Mesendoderm (in vitro differentiated cells): ENCODE results near the gene ATP5PF.

ENCODE experiments used
- DNase-seq: peaks from one replicate; pipeline ENCODE4 v3.0.0; 2013
- H2AK5ac ChIP-seq: 2 replicates; pipeline ENCODE4 v1.6.1; 2013; ENCODE audit warnings: low read length, inconsistent platforms
- H2BK120ac ChIP-seq: 2 replicates; pipeline ENCODE4 v1.6.1; 2013; ENCODE audit warnings: low read depth, mild to moderate bottlenecking, low read length, moderate library complexity, mixed read lengths
- H2BK15ac ChIP-seq: replicated peaks from 2 replicates; pipeline ENCODE4 v1.6.1; 2013; ENCODE audit warnings: low read depth, mild to moderate bottlenecking, moderate library complexity
- H2BK5ac ChIP-seq: 2 replicates; pipeline ENCODE4 v1.6.1; 2013; ENCODE audit warnings: low read length, inconsistent platforms
- H3K18ac ChIP-seq: 2 replicates; pipeline ENCODE4 v1.6.1; 2013; ENCODE audit warnings: mild to moderate bottlenecking, low read length, mixed read lengths
- H3K23ac ChIP-seq: one replicate; pipeline ENCODE4 v1.6.1; 2013; ENCODE audit warnings: low read length
- H3K27ac ChIP-seq: 2 replicates; pipeline ENCODE4 v1.5.1; 2013; ENCODE audit warnings: low read depth, mild to moderate bottlenecking, inconsistent platforms, low read length, moderate library complexity
- H3K27me3 ChIP-seq: 2 replicates; pipeline ENCODE4 v1.6.1; 2013; ENCODE audit warnings: low read length, control low read depth, mild to moderate bottlenecking, inconsistent platforms; ENCODE audit not compliant: insufficient read depth, poor library complexity
- H3K36me3 ChIP-seq: 2 replicates; pipeline ENCODE4 v1.6.1; 2013; ENCODE audit warnings: low read length, inconsistent platforms; ENCODE audit not compliant: control insufficient read depth, insufficient read depth
- H3K4ac ChIP-seq: one replicate; pipeline ENCODE4 v1.6.1; 2013; ENCODE audit warnings: low read depth, mild to moderate bottlenecking, low read length, moderate library complexity
- H3K4me1 ChIP-seq: 2 replicates; pipeline ENCODE4 v1.6.1; 2013; ENCODE audit warnings: low read depth, low read length, inconsistent platforms; ENCODE audit not compliant: control insufficient read depth
- H3K4me2 ChIP-seq: 2 replicates; pipeline ENCODE4 v1.6.1; 2013; ENCODE audit warnings: low read length
- H3K4me3 ChIP-seq: 2 replicates; pipeline ENCODE4 v1.5.1; 2013; ENCODE audit warnings: mild to moderate bottlenecking, low read length
- H3K56ac ChIP-seq: one replicate; pipeline ENCODE4 v1.6.1; 2013; ENCODE audit warnings: low read length
- H3K79me1 ChIP-seq: 2 replicates; pipeline ENCODE4 v1.6.1; 2013; ENCODE audit warnings: low read length, inconsistent platforms
- H3K79me2 ChIP-seq: 2 replicates; pipeline ENCODE4 v1.6.1; 2013; ENCODE audit warnings: mild to moderate bottlenecking, low read length; ENCODE audit not compliant: control insufficient read depth, insufficient read depth
- H3K9ac ChIP-seq: 2 replicates; pipeline ENCODE4 v1.6.1; 2013; ENCODE audit warnings: low read length, inconsistent platforms
- H4K5ac ChIP-seq: one replicate; pipeline ENCODE4 v1.6.1; 2013; ENCODE audit warnings: low read length
- H4K8ac ChIP-seq: one replicate; pipeline ENCODE4 v1.6.1; 2013; ENCODE audit warnings: low read depth, mild to moderate bottlenecking, control low read depth, low read length, moderate library complexity
- WGBS: extraction: QIAGEN DNeasy Blood & Tissue Kit; methylation state at CpG from one replicate; pipeline ENCODE4 v1.1.7; 2013; ENCODE audit warnings: low lambda C conversion rate, missing lambda C conversion rate; ENCODE audit not compliant: insufficient coverage; ENCODE audit errors: extremely low coverage; 5-methylcytosine and 5-hydroxymethylcytosine counted together

The ATP5PF gene

DNA sequence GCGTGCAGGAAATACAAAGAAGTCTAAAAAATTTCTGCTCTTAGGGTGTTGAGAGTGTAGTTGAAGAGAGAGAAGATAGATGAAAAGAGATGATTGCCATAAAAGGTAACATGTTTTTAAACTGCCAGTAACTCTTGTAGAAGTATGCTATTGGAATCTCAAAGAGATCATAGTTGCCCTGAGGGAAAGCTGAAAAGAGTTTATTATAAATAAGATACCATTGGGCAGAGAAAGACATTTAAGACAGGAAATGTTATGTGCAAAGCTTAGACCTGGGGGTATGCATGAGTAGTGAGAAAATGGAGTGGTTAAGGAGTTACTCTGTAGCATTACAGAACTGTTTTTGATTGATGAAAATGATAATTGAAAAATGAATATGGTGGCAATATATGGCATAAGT is 17.7 kb upstream of the ATP5PF start:
- H2BK5ac ChIP-seq: no peak overlapping the region
- H3K27ac ChIP-seq: no peak overlapping the region
- H4K5ac ChIP-seq: no peak overlapping the region
- no peak overlapping the region for H3K4ac ChIP-seq
- no peak overlapping the region for H3K23ac ChIP-seq
- no peak overlapping the region for H3K18ac ChIP-seq
- H3K4me3 ChIP-seq: no peak overlapping the region
- no CpG with 5 or more reads among the region's 1 CpG for WGBS
- no peak overlapping the region for H3K9ac ChIP-seq
- no peak overlapping the region for H2BK120ac ChIP-seq
- no peaks in the 10 kb centered on the region for H3K79me2 ChIP-seq
- H2BK15ac ChIP-seq: no peak overlapping the region
- no peaks in the 10 kb centered on the region for H3K36me3 ChIP-seq
- H3K4me2 ChIP-seq: no peak overlapping the region
- DNase-seq: no peak
- H3K79me1 ChIP-seq: peaks cover 3% of the 10 kb centered on the region
- H4K8ac ChIP-seq: no peak overlapping the region
- H3K56ac ChIP-seq: no peak overlapping the region
- no peaks in the 10 kb centered on the region for H3K4me1 ChIP-seq
- H2AK5ac ChIP-seq: no peak overlapping the region
- H3K27me3 ChIP-seq: no peaks in the 10 kb centered on the region

DNA sequence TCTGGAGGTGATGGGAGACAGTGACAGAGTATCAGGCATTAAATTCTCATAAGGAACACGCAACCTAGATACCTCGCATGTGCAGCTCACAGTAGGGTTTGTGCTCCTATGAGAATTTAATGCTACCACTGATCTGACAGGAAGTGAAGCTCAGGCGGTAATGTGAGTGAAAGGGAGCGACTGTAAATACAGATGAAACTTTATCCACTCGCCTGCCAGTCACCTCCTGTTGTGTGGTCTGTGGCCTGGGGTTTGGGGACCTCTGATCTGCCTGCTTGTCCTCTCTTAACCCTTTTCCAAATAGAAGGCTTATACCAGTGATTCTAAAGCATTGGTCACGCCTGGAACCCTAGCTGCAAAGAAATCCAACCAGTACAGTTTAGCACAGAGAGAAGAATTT is 15.4 kb upstream of the ATP5PF start:
- H2BK120ac ChIP-seq: no peak overlapping the region
- H3K27me3 ChIP-seq: no peaks in the 10 kb centered on the region
- no peak overlapping the region for H4K5ac ChIP-seq
- H3K4me3 ChIP-seq: no peak overlapping the region
- no peak overlapping the region for H2BK5ac ChIP-seq
- H3K56ac ChIP-seq: no peak overlapping the region
- DNase-seq: peak; percentile 21
- no peaks in the 10 kb centered on the region for H3K4me1 ChIP-seq
- H2BK15ac ChIP-seq: no peak overlapping the region
- no peak overlapping the region for H3K4me2 ChIP-seq
- no peak overlapping the region for H2AK5ac ChIP-seq
- H3K79me2 ChIP-seq: no peaks in the 10 kb centered on the region
- H3K36me3 ChIP-seq: no peaks in the 10 kb centered on the region
- no peak overlapping the region for H3K4ac ChIP-seq
- no peak overlapping the region for H4K8ac ChIP-seq
- no CpG with 5 or more reads among the region's 6 CpGs for WGBS
- H3K79me1 ChIP-seq: no peaks in the 10 kb centered on the region
- no peak overlapping the region for H3K23ac ChIP-seq
- H3K9ac ChIP-seq: no peak overlapping the region
- no peak overlapping the region for H3K27ac ChIP-seq
- no peak overlapping the region for H3K18ac ChIP-seq

DNA sequence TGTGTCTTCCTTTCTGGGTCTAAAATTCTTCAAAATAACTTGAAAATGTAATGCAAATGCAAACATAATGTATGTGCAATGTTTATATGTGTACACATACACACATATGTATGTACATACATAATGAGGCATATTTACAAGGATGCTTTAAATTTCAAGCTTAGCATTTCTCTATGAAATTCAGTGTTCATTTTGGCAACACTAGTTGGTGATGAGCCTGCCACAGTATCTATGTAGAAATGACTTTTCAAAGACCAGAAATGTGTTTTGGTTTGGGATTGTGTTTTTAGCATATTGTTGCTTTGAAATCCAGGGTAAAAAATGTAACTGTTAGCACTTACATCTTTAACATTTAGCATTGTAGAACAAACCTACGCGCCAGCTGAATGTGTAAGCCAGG is 10.2 kb upstream of the ATP5PF start:
- Histone ChIP-seq H2BK5ac (no peak overlapping the region), H3K27me3 (no peaks in the 10 kb centered on the region), H2BK120ac (no peak overlapping the region), H2BK15ac (no peak overlapping the region), H3K18ac (no peak overlapping the region), H3K4ac (no peak overlapping the region), H3K4me3 (no peak overlapping the region), H3K79me1 (peaks cover 2% of the 10 kb centered on the region), H2AK5ac (no peak overlapping the region), H3K9ac (no peak overlapping the region), H3K36me3 (no peaks in the 10 kb centered on the region), H3K4me1 (no peaks in the 10 kb centered on the region), H3K79me2 (peaks cover 1% of the 10 kb centered on the region), H3K4me2 (no peak overlapping the region), H4K5ac (no peak overlapping the region), H3K56ac (no peak overlapping the region), H3K27ac (no peak overlapping the region), H3K23ac (no peak overlapping the region), H4K8ac (no peak overlapping the region)
- no CpG with 5 or more reads among the region's 2 CpGs for WGBS
- DNase-seq: no peak

DNA sequence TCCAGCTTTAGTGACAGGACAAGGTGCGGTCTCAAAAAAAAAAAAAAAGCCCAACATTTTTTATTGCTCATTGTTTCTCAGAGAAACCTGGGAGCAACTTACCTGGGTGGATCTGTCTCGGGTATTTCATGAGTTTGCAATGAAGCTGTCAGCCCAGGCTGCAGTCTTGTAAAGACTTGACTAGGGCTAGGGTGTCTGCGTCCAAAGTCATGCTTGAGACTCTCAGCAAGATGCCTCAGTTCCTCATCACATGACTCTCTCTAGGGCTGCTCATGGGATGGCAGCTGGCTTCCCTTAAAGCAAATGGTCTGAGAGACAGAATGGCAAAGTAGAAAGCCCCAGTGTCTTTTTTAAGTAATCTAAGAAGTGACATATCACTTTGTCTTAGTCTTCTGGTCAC is 8.2 kb upstream of the ATP5PF start:
- Histone ChIP-seq H3K56ac (no peak overlapping the region), H2AK5ac (no peak overlapping the region), H3K27me3 (no peaks in the 10 kb centered on the region), H4K5ac (no peak overlapping the region), H3K4me3 (no peak overlapping the region), H2BK120ac (no peak overlapping the region), H3K9ac (no peak overlapping the region), H3K4me1 (no peaks in the 10 kb centered on the region), H3K27ac (no peak overlapping the region), H2BK5ac (no peak overlapping the region), H3K36me3 (no peaks in the 10 kb centered on the region), H3K79me1 (peaks cover 2% of the 10 kb centered on the region), H3K4ac (no peak overlapping the region), H3K23ac (no peak overlapping the region), H2BK15ac (no peak overlapping the region), H4K8ac (no peak overlapping the region), H3K79me2 (peaks cover 6% of the 10 kb centered on the region), H3K4me2 (no peak overlapping the region), H3K18ac (no peak overlapping the region)
- WGBS: no CpG with 5 or more reads among the region's 3 CpGs
- no peak for DNase-seq

DNA sequence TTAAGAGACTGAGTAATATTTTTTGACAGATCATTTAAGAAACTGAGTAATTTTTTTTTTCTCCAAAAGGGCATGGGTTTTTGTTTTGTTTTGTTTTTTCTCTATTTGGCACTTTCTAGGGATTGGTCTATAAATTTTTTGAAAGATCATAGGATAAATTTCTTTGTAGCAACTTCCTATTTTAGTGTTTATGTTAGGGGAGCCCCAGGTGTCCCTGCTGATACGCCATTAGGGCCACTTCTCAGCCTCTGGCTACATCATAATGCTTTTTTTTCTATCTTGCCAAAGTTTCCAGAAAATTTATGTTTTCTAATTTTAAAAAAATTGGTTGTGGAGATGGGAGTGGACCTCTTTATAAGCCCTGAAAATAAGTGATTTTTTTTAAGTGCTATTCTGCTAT is 2.7 kb upstream of the ATP5PF start:
- Histone ChIP-seq H3K4me1 (no peaks in the 10 kb centered on the region), H3K36me3 (no peaks in the 10 kb centered on the region), H3K4ac (no peak overlapping the region), H3K56ac (no peak overlapping the region), H3K4me2 (no peak overlapping the region), H4K5ac (no peak overlapping the region), H3K79me1 (no peaks in the 10 kb centered on the region), H4K8ac (no peak overlapping the region), H3K4me3 (no peak overlapping the region), H3K27ac (no peak overlapping the region), H2BK5ac (no peak overlapping the region), H2BK120ac (no peak overlapping the region), H3K18ac (no peak overlapping the region), H3K23ac (no peak overlapping the region), H2BK15ac (no peak overlapping the region), H3K9ac (no peak overlapping the region), H3K27me3 (no peaks in the 10 kb centered on the region), H3K79me2 (peaks cover 28% of the 10 kb centered on the region), H2AK5ac (no peak overlapping the region)
- WGBS: no CpG with 5 or more reads among the region's 1 CpG
- DNase-seq: no peak
